HG03066 (cell line): ENCODE data around the gene MAP3K4.

Experiments
- ATAC-seq: cut with Tn5 transposase; IDR thresholded peaks from one replicate; pipeline ENCODE4 v1.9.1; 2021; ENCODE audit warnings: low read depth; ENCODE audit not compliant: unreplicated experiment

The MAP3K4 gene

GRCh38 chr6:161035182-161035980 is 43.8 kb downstream of the MAP3K4 start:
- ATAC-seq = peak; percentile 33

- ATAC-seq = no peak
These were observed 44.4 kb downstream of the MAP3K4 start for GRCh38 chr6:161035981-161036263.

GRCh38 chr6:161037873-161038228 is 46.3 kb downstream of the MAP3K4 start:
- no peak for ATAC-seq

GRCh38 chr6:161038229-161039031 is 46.9 kb downstream of the MAP3K4 start:
- ATAC-seq = peak; percentile 91

- no peak for ATAC-seq
These were observed 49.7 kb downstream of the MAP3K4 start for GRCh38 chr6:161041274-161041673.

- ATAC-seq = no peak
These were observed 52.8 kb downstream of the MAP3K4 start for GRCh38 chr6:161044335-161044734.

GRCh38 chr6:161048641-161049040 is 57.1 kb downstream of the MAP3K4 start:
- no peak for ATAC-seq

- ATAC-seq = no peak
These were observed 58.7 kb downstream of the MAP3K4 start for GRCh38 chr6:161050134-161050765.

- no peak for ATAC-seq
These were observed 61.5 kb downstream of the MAP3K4 start for GRCh38 chr6:161053103-161053502.

- no peak for ATAC-seq
These were observed 63.3 kb downstream of the MAP3K4 start for GRCh38 chr6:161054876-161055275.

GRCh38 chr6:161056451-161056850 is 64.9 kb downstream of the MAP3K4 start:
- ATAC-seq = no peak

- ATAC-seq = no peak
These were observed 65.8 kb downstream of the MAP3K4 start for GRCh38 chr6:161057103-161058091.

GRCh38 chr6:161058741-161059140 is 67.2 kb downstream of the MAP3K4 start:
- ATAC-seq = no peak

- ATAC-seq = no peak
These were observed 70.0 kb downstream of the MAP3K4 start for GRCh38 chr6:161061576-161061975.

- ATAC-seq = no peak
These were observed 73.3 kb downstream of the MAP3K4 start for GRCh38 chr6:161064915-161065314.

GRCh38 chr6:161066511-161066910 is 74.9 kb downstream of the MAP3K4 start:
- no peak for ATAC-seq

- ATAC-seq = no peak
These were observed 76.2 kb downstream of the MAP3K4 start for GRCh38 chr6:161067749-161068148.

GRCh38 chr6:161068321-161068741 is 76.8 kb downstream of the MAP3K4 start:
- no peak for ATAC-seq

GRCh38 chr6:161073930-161074329 is 82.4 kb downstream of the MAP3K4 start:
- no peak for ATAC-seq

- no peak for ATAC-seq
These were observed 83.0 kb downstream of the MAP3K4 start for GRCh38 chr6:161074496-161075121.
